Femur (tissue), 1 donor: Measurements from ENCODE around the gene H6PD.
A peak's percentile ranks its signal among the peaks of the same experiment; 100 is the strongest.
"Not testable (repeated sequence)": the region's sequence is repeated elsewhere in the genome, so short reads cannot be mapped to it uniquely, and the experiment has no call there.

Source experiments
- DNase-seq: peaks from one replicate; pipeline ENCODE4 v3.0.0-alpha.2; 2017

The H6PD gene

GRCh38 chr1:9280015-9280860 is 45.7 kb downstream of the H6PD start:
- peak; percentile 73 for DNase-seq

GRCh38 chr1:9281071-9281827 is 46.7 kb downstream of the H6PD start:
- DNase-seq = no peak

- no peak for DNase-seq
Measured at GRCh38 chr1:9281908-9282695, 47.5 kb downstream of the H6PD start.

- DNase-seq = no peak
Measured at GRCh38 chr1:9282696-9282955, 48.1 kb downstream of the H6PD start.

- no peak for DNase-seq
Measured at GRCh38 chr1:9284061-9284460, 49.5 kb downstream of the H6PD start.

- no peak for DNase-seq
Measured at GRCh38 chr1:9286556-9286955, 52.0 kb downstream of the H6PD start.

- DNase-seq = peak; percentile 71
Measured at GRCh38 chr1:9289090-9289534, 54.5 kb downstream of the H6PD start.

GRCh38 chr1:9289711-9290485 is 55.3 kb downstream of the H6PD start:
- no peak for DNase-seq

- peak; percentile 83 for DNase-seq
Measured at GRCh38 chr1:9291914-9292360, 57.4 kb downstream of the H6PD start.

- DNase-seq = peak; percentile 91
Measured at GRCh38 chr1:9292361-9293240, 58.0 kb downstream of the H6PD start, which contains the start of gene SPSB1. Gene SPSB1, plus strand, starts transcription at chr1:9292894. Its CDS starts 62,998 bp downstream, at chr1:9355892.

- no peak for DNase-seq
Measured at GRCh38 chr1:9293241-9293532, 58.6 kb downstream of the H6PD start.

GRCh38 chr1:9293533-9294404 is 59.2 kb downstream of the H6PD start:
- DNase-seq = peak; percentile 58

- peak; percentile 46 for DNase-seq
Measured at GRCh38 chr1:9294405-9294773, 59.8 kb downstream of the H6PD start.

GRCh38 chr1:9294910-9295636 is 60.5 kb downstream of the H6PD start:
- peak; percentile 68 for DNase-seq

GRCh38 chr1:9295884-9296283 is 61.3 kb downstream of the H6PD start:
- DNase-seq = no peak

GRCh38 chr1:9296850-9297249 is 62.3 kb downstream of the H6PD start:
- DNase-seq = no peak

GRCh38 chr1:9297831-9298230 is 63.3 kb downstream of the H6PD start:
- DNase-seq = no peak

- DNase-seq = no peak
Measured at GRCh38 chr1:9298282-9298681, 63.7 kb downstream of the H6PD start.

- DNase-seq = not testable (repeated sequence)
Measured at GRCh38 chr1:9299571-9300541, 65.3 kb downstream of the H6PD start.
